Glomerular visceral epithelial cell (primary cell): ENCODE measurements around the gene SPATA9.
"Not testable (repeated sequence)": the region's sequence is repeated elsewhere in the genome, so short reads cannot be mapped to it uniquely, and the experiment has no call there.

Experiments
- DNase-seq: peaks from one replicate; pipeline ENCODE4 v3.0.0-alpha.2; 2016; ENCODE audit errors: extremely low spot score

SPATA9 gene

DNA sequence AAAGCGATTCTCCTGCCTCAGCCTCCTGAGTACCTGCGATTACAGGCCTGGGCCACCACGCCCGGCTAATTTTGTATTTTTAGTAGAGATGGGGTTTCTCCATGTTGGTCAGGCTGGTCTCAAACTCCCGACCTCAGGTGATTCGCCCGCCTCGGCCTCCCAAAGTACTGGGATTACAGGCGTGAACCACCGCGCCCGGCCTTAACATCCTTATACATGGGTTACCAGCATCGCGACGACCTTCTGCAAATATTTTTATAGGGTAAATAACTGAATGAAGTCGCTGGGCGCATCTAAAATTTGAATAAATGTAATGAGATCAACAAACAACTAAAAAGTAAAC is 36.6 kb downstream of the SPATA9 start:
- DNase-seq: not testable (repeated sequence)

DNA sequence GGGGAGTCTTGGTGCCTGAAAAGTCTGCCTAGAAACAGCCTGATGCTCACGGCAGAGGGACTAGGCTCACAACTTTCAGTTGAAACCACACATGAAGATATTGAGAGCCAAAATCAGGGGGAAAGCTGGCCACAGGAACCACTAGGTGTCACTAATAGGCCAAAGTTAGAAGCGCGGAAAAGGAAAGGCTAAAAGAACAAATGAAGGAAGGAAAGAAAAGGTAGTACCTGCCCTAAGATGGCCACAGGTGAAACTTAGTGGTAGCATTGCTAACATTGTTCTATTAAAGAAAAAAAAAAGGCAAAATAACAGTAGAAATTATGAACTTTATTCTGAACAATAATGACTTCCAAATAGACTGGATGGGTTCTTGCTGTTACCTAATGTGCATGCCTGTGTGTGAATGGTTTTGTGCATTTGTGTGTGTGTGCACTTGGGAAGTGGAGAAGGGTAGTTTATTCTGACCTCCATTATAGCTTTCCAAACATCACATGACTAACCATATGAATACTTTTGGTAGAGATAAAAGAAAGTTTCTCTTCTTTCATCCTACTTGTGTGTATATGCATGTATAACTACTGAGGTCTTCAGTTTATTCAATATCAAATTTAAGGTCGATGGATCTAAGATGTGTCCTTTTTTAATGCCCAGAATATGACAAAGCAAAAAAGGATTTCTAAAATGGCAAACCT is 38.3 kb downstream of the SPATA9 start:
- DNase-seq: peak; percentile 68

DNA sequence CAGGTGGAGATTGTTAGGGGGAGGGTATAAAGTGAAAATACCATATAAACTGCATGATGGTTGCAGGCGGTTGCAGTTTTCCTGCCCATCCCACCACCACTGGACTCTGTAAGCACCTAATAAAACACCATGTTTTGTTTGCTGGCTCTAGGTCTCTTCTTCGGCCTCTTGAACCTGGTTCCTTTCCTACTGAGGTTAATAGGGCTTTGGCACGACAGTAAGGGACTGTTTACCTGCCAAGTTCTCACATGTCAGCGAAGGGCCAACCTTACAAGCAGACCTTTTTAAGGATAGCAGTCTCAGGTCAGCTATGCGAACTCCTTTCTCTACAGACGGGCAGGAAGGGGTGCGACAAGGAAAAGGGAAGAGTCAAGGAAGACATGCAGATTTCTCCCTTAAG is 39.6 kb downstream of the SPATA9 start:
- DNase-seq: no peak

DNA sequence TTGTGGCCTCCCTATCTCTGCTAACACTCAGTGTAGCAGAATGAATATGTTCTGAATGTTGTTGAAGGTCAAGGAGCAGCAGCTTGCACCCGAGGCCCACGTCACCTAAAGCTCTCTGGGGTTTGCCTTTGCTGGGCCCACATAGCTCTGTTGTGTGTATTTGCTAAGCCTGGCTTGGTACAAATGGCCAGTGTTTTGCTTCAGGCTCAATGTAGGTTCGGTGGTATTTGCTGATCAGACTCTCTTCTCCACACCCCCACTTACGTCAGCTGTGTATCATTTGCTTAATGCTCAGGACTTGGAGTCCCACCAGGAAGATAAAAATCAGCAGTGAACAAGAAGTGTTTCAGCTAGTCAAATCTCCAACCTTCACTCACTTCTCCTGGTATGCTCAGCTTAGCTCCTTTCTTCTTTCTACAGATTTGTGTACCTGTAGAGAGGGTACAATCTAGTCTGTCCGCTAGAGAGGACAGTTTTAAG is 41.0 kb downstream of the SPATA9 start:
- no peak for DNase-seq

DNA sequence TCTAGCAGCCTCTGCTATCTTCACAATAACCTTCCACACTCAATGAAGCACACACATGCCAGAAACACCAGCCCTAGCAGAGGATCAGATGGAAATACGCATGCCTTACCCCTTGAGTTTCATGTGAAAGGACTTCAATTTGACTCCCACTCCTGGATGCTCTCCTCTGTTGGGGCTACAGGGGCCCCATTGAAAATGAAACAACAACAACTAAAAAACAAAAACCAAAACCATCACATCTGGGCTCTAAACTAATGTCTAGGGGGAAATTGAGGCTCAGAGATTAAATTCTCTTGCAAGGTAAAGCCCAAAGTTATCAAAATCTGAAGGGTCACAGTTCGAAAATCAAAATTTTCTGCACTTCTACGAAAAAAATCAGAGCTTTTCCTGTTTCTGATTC is 44.2 kb downstream of the SPATA9 start:
- DNase-seq: no peak

DNA sequence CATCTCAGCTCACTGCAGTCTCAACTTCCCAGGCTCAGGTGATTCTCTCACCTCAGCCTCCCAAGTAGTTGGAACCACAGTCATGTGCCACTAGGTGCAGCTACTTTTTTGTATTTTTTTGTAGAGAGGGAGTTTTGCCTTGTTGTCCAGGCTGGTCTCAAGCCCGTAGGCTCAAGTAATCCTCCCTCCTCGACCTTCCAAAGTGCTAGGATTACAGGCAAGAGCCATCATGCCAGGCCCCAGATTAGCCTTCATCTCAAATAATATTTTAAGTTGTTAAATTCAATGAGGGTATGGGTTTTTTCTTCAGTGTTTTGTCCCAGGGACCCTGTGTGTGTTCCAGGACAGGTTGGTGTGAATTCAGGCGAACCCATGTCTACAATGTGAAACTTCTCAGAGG is 48.7 kb downstream of the SPATA9 start:
- no peak for DNase-seq

DNA sequence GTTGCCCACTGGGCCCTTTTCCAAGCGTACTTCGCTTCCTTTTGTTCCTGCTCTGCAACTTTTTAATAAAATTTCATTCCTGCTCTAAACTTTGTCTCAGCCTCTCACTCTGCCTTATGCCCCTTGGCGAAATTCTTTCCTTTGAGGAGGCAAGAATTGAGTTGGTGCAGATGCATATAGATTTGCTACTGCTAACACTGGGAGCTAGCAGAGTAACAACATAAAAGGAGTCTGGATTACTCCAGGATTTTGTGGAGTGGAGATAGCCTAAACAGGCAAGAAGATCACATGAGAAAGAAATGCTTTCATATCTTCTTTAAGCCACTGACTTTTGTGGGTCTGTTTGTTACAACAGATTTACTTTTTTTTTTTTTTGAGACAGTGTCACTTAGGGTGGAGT is 49.1 kb downstream of the SPATA9 start:
- no peak for DNase-seq

DNA sequence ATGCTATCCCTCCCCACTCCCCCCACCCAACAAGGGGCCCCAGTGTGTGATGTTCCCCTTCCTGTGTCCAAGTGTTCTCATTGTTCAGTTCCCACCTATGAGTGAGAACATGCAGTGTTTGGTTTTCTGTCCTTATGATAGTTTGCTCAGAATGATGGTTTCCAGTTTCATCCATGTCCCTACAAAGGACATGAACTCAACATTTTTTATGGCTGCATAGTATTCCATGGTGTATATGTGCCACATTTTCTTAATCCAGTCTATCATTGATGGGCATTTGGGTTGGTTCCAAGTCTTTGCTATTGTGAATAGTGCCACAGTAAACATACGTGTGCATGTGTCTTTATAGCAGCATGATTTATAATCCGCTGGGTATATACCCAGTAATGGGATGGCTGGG is 49.8 kb downstream of the SPATA9 start:
- not testable (repeated sequence) for DNase-seq

DNA sequence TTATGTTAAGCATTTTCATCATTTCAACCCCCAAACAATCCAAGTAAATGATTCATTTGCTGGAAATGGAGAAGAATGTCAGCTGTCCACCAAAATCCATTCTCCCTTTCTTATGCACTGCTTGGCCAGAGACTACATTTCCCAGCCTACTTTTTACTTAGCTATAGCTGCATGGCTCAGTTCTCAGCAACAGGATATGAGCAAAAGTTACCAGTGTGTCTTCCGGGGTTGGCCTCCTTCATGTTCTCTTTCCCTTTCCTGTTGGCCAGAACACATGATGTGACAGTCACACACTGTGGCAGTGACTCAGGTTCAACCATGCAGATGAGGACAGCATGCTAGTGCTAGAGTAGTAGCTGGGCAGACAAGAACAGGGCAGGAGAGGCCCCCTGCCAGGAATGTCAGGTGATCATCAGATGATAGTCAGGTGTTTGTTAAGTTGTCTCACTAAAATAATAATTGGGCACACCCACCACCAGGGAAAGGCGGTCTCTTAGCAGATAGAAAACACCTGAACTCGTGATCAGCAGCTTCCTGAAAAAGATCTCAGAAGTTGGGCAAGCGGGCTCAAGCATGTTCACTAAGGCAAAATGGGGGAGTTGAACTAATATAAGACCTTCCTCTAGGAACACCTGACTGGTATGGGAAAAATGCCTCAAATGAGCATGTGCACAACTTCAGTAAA is 50.7 kb downstream of the SPATA9 start:
- DNase-seq: peak; percentile 59

DNA sequence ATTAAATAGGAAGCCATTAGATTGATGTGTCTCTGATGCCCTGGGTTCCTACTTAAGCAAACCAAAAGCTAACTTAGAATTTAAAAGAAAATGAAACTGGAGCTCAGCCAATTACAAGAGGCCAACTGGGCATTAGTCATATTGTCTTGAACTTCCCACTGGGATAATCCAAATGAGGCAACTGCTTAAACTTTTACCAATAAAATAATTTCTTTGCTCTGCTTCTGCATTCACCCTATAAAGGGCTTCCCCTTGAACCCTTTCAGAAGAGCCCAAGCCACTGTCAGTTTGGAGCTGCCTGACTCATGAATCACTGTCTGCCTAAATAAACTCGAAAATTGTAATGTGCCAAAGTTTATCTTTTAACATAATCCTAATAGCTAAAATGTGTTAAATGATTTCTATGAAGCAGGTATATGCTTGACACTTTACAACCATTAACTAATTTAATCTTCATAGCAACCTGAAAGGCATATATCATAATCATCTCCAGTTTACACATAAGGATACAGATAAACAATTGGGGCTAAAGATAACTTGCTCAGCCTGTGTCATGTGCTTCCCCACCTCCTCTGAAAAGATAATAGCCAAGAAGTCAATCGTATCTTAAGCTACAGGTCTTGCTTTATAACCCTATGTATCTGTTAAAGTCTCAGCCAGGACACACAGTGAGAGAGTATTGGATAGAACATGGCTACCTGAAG is 51.4 kb downstream of the SPATA9 start:
- peak; percentile 53 for DNase-seq

DNA sequence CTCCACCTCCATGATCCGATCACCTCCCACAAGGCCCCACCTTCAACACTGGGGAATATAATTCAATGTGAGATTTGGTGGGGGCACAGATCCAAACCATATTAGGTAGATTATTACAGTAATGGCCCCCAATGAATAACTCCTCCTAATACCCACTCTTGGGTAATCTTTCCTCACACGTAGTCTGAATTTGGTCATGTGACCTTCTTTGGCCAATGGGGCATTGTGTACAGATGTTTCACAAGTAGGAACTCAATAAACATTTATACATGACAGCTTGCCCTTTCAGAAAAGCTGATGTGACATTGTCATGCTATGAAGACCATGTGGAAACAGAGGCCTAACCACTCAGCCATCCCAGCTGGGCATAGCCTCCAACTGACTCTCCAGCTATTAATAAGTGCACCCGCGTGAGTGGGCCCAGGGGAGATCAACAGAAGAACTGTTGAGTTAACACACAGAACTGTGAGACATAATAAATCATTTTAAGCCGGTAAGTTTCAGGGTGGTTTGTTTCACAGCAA is 52.3 kb downstream of the SPATA9 start:
- no peak for DNase-seq

DNA sequence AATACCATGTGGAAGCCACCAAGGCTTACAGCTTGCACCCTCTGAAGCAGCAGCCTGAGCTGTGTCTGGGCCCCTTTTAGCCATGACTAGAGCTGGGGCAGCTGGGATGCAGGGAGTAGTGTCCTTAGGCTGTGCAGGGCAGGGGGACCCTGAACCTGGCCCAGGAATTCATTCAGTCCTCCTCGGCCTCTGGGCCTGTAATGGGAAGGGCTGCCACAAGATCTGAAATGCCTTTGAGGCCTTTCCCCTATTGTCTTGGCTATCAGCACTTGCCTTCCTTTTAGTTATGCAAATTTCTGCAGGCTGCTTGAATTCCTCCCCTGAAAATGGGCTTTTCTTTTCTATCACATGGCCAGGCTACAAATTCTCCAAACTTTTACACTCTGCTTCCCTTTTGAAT is 53.9 kb downstream of the SPATA9 start:
- DNase-seq: no peak

DNA sequence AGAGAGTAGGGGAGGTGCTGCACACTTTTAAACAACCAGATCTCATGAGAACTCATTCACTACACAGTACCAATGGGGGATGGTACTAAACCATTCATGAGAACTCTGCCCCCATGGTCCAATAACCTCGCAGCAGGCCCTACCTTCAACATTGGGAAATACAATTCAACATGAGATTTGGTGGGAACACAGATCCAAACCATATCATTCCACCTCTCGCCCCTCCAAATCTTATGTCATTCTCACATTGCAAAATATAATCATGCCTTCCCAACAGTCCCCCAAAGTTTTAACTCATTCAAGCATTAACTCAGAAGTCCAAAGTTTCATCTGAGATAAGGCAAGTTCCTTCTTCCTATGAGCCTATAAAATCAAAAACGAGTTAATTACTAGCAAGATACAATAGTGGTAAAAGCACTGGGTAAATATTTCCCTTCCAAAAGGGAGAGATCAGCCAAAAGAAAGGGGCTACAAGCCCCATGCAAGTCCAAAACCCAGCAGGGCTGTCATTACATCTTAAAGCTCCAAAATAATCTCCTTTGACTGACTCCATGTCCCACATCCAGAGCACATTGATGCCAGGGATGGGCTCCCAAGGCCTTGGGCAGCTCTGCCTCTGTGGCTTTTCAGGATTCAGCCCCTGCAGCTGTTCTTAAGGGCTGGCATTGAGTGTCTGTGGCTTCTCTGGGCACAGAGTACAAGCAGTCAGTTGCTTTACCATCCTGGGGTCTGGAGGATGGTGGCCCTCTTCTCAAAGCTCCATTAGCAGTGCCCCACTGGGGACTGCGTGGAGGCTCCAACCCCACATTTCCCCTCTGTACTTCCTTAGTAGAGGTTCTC is 54.6 kb downstream of the SPATA9 start:
- no peak for DNase-seq

DNA sequence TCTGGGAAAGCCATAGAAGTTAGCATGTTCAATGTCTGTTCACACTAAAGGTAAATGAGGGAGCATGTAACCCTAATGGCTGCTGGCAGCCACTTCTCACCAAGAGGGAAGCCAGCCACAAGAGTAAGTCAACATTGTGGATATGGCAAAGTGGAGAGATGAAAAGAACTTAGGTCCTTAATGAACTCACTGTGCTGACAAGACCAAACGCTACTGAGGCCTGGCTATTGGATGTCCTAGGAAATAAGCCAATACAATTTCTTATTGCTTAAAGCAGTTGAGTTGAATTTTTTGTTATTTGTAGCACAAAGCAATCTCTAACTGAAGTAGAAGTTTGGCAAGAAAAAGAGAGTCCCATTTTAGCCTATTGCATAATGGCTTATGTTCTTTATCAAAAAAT is 56.1 kb downstream of the SPATA9 start:
- no peak for DNase-seq

DNA sequence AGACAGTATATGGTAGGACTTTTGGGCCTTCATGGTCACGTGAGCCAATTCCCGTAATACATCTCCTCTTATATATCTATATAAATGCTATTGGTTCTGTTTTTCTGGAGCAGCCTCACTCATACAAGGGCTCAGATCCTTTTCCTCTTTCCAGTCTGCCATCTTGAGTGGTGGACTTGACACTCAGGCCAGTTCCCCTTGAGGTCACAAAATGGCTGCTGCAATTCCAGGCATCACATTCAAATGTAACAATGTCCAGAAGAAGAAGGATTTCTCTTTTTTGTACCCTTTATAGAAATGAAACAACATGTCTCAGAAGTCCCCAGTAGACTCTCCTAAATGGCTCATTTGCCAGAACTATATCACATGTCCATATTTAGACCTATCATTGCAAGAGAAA is 58.4 kb downstream of the SPATA9 start:
- DNase-seq: no peak

DNA sequence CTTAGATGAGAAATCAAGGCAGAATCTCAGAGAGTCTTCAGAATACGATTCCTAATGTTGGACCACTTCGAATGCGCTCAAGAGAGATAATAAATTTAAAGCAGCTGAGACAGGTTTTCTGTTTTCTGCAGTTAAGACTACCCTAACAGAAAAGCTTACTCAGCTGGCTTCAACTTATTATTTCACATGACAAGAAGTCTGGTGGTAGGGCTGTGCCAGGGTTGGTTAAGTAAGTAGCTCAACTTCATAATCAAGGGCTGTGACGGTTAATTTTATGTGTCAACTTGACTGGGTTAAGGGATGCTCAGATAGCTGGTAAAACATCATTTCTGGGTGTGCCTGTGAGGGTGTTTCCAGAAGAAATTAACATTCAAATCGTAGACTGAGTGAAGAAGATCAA is 59.1 kb downstream of the SPATA9 start:
- no peak for DNase-seq

DNA sequence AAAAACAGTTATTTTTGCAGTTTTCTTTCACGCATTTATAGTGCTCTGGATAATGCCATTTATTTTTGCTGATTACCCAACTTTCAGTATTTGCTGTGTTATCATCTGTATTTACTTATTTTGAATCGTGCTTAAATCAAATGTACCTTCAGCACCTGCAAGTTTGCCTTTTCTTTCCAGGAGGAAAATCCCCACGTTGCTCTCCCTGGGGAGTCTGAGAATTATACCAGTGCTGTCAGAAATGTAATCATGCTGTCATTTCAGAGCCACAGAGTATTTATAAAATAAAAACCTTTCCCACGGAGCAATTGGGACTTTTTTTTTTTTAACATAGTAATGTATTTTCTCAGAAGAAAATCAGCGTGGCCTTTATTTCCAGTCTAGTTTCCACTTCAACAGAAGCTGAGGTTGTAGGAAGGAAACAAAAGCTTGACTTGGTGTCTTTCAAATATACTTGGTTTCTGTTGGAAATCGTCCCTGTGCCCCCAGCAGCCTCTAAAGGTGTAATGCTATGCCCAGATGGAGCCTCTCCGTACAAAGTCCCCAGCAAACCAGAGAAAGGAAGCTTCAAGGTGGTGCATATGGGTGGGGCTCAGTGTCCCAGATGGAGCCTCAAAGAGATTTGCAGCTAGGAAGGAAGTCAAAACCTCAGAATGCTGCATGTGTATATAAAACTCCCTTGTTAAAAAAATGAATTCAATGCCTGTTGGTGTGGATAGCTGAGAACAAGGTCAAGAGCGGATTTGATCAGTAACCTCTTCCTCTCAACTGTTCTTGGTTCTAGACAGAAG is 60.8 kb downstream of the SPATA9 start:
- DNase-seq: no peak

DNA sequence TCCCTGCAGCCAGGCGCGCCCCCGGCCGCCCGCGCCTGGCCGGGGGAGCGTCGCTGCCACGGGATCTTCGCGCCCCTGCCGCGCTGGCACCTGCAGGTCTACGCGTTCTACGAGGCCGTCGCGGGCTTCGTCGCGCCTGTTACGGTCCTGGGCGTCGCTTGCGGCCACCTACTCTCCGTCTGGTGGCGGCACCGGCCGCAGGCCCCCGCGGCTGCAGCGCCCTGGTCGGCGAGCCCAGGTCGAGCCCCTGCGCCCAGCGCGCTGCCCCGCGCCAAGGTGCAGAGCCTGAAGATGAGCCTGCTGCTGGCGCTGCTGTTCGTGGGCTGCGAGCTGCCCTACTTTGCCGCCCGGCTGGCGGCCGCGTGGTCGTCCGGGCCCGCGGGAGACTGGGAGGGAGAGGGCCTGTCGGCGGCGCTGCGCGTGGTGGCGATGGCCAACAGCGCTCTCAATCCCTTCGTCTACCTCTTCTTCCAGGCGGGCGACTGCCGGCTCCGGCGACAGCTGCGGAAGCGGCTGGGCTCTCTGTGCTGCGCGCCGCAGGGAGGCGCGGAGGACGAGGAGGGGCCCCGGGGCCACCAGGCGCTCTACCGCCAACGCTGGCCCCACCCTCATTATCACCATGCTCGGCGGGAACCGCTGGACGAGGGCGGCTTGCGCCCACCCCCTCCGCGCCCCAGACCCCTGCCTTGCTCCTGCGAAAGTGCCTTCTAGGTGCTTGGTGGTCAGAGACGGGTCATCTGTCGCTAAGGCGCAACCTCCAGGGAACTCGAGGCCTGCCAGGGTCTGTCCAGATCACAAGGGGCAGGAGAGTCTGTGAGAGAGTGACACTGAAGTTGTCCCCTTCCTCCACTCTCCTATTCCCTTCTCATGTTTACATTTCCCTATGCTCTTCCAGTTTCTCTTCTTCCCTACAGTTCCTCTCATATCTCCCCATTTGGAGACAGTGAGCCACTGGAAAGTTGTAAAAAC is 61.6 kb downstream of the SPATA9 start:
- DNase-seq: no peak

DNA sequence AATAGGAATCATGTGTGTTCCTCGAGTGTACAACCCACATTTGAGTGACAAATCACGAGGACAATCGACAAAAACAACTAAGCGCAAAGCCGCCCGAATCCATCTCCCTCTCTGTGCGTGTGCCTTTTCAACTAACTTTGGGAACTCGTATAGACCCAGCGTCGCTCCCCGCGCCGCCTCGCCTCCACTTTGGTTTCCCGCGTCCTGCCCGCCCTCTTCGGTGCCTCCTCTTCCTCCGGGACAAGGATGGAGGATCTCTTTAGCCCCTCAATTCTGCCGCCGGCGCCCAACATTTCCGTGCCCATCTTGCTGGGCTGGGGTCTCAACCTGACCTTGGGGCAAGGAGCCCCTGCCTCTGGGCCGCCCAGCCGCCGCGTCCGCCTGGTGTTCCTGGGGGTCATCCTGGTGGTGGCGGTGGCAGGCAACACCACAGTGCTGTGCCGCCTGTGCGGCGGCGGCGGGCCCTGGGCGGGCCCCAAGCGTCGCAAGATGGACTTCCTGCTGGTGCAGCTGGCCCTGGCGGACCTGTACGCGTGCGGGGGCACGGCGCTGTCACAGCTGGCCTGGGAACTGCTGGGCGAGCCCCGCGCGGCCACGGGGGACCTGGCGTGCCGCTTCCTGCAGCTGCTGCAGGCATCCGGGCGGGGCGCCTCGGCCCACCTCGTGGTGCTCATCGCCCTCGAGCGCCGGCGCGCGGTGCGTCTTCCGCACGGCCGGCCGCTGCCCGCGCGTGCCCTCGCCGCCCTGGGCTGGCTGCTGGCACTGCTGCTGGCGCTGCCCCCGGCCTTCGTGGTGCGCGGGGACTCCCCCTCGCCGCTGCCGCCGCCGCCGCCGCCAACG is 62.5 kb downstream of the SPATA9 start, which contains the start of gene GPR150:
Gene GPR150, plus strand, starts transcription at position 58 of the 840 bp plus-strand sequence. Its CDS starts 189 bp downstream, at position 247.
- DNase-seq: peak; percentile 57
